Fibroblast of the aortic adventitia (primary cell): Measurements from ENCODE around the gene PRMT5. TPM values are rescaled to one million over a fixed set of nuclear protein-coding genes. Genes with fewer than 3 reads are reported as not detected.
"Not testable (repeated sequence)": the region's sequence is repeated elsewhere in the genome, so short reads cannot be mapped to it uniquely, and the experiment has no call there.

Source experiments
- DNase-seq: peaks from one replicate; pipeline ENCODE4 v3.0.0-alpha.2; 2010; ENCODE audit warnings: low read depth
- H3K4me3 ChIP-seq: 2 replicates; pipeline ENCODE4 v1.5.1; 2011; ENCODE audit warnings: low read depth, mild to moderate bottlenecking, control low read depth, low read length, moderate library complexity
- CTCF ChIP-seq: IDR thresholded peaks from 2 replicates; pipeline ENCODE4 v1.5.1; 2011; ENCODE audit warnings: mild to moderate bottlenecking, low read length, control low read depth, inconsistent platforms; ENCODE audit not compliant: insufficient read depth
- total RNA-seq: library from RNA; depleted of rRNA; stranded (reverse); fragments of >200 nt; gene quantifications from 2 replicates; pipeline ENCODE4 v1.2.3, GENCODE V29; 2012; ENCODE audit warnings: low replicate concordance

PRMT5 gene
- total RNA-seq, 1 donor: 53.5 TPM

- DNase-seq: peak; percentile 79
- H3K4me3 ChIP-seq: no peak overlapping the region
- TF ChIP-seq CTCF: peak; percentile 69
Observed at GRCh38 chr14:22973217-22974032, 44.2 kb upstream of the PRMT5 start.

GRCh38 chr14:22972313-22972930, 43.2 kb upstream of the PRMT5 start:
- H3K4me3 ChIP-seq: no peak overlapping the region
- DNase-seq: no peak
- no peak for TF ChIP-seq CTCF

- DNase-seq: no peak
- TF ChIP-seq CTCF: no peak
- no peak overlapping the region for H3K4me3 ChIP-seq
Observed at GRCh38 chr14:22971152-22971551, 42.0 kb upstream of the PRMT5 start.

GRCh38 chr14:22966783-22967269, 37.6 kb upstream of the PRMT5 start:
- no peak for DNase-seq
- no peak overlapping the region for H3K4me3 ChIP-seq
- no peak for TF ChIP-seq CTCF

GRCh38 chr14:22965916-22966782, 37.0 kb upstream of the PRMT5 start:
- H3K4me3 ChIP-seq, DNase-seq: not testable (repeated sequence)

GRCh38 chr14:22962061-22962676, 33.0 kb upstream of the PRMT5 start:
- DNase-seq: no peak
- no peak overlapping the region for H3K4me3 ChIP-seq
- TF ChIP-seq CTCF: no peak
